Kidney epithelial cell (primary cell): ENCODE results near the gene CNTNAP2. TPM values are rescaled to one million over a fixed set of nuclear protein-coding genes. Genes with fewer than 3 reads are reported as not detected.
A peak's percentile ranks its signal among the peaks of the same experiment; 100 is the strongest.

Experiments used
- DNase-seq: peaks from one replicate; pipeline ENCODE4 v3.0.0-alpha.2; 2010; ENCODE audit warnings: low read depth
- H3K27me3 ChIP-seq: 2 replicates; pipeline ENCODE4 v1.6.0; 2011; ENCODE audit warnings: low read length; ENCODE audit not compliant: control insufficient read depth, insufficient read depth
- H3K36me3 ChIP-seq: 2 replicates; pipeline ENCODE4 v1.5.1; 2011; ENCODE audit warnings: low read length; ENCODE audit not compliant: control insufficient read depth, insufficient read depth
- H3K4me3 ChIP-seq: 2 replicates; pipeline ENCODE4 v1.5.1; 2011; ENCODE audit warnings: low read depth, mild to moderate bottlenecking, control low read depth, low read length
- total RNA-seq: library from RNA; depleted of rRNA; stranded (reverse); fragments of >200 nt; gene quantifications from 2 replicates; pipeline ENCODE4 v1.2.3, GENCODE V29; 2015
- TF ChIP-seq, protein P1 (sequence below): IDR thresholded peaks from 2 replicates; pipeline ENCODE4 v1.5.1; 2011; ENCODE audit warnings: mild to moderate bottlenecking, moderate library complexity, low read length, control low read depth, inconsistent platforms; ENCODE audit not compliant: insufficient read depth, poor library complexity, severe bottlenecking

Gene CNTNAP2
- total RNA-seq, 1 donor from 2014 or later, result 14.0 TPM

- Histone ChIP-seq H3K36me3 (no peaks in the 10 kb centered on the region), H3K4me3 (no peak overlapping the region)
- TF ChIP-seq, protein P1, sequence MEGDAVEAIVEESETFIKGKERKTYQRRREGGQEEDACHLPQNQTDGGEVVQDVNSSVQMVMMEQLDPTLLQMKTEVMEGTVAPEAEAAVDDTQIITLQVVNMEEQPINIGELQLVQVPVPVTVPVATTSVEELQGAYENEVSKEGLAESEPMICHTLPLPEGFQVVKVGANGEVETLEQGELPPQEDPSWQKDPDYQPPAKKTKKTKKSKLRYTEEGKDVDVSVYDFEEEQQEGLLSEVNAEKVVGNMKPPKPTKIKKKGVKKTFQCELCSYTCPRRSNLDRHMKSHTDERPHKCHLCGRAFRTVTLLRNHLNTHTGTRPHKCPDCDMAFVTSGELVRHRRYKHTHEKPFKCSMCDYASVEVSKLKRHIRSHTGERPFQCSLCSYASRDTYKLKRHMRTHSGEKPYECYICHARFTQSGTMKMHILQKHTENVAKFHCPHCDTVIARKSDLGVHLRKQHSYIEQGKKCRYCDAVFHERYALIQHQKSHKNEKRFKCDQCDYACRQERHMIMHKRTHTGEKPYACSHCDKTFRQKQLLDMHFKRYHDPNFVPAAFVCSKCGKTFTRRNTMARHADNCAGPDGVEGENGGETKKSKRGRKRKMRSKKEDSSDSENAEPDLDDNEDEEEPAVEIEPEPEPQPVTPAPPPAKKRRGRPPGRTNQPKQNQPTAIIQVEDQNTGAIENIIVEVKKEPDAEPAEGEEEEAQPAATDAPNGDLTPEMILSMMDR, result no peak
Observed at GRCh38 chr7:146728141-146728540, 611.5 kb downstream of the CNTNAP2 start.

DNA sequence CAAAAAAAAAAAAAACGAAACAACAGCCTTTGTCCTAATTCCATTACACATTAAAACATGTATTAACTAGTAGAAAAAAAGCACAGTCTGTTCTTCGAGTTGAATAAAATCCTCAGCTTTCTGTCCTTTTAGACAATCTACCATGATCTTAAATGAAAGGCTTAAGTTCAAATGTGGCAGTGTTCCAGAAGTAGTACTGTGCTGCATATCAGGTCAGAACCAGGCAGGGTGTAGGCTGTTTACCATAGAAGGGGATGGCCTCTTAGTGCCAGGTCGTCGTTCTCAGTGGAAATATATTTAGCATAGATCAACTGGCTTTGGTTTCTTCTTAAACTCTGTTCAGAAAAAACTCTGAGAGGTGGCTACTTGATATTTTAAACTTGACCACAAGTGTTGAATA lies 612.0 kb downstream of the CNTNAP2 start:
- DNase-seq, result no peak
- Histone ChIP-seq H3K27me3 (no peaks in the 10 kb centered on the region), H3K4me3 (no peak overlapping the region)

More at GRCh38 chr7:146728141-146728540, 611.5 kb downstream of the CNTNAP2 start:
- no peak for DNase-seq
- no peaks in the 10 kb centered on the region for H3K27me3 ChIP-seq

GRCh38 chr7:146731185-146731584 lies 614.6 kb downstream of the CNTNAP2 start:
- Histone ChIP-seq H3K27me3 (no peaks in the 10 kb centered on the region), H3K4me3 (no peak overlapping the region), H3K36me3 (no peaks in the 10 kb centered on the region)
- no peak for DNase-seq
- TF ChIP-seq, protein P1, result no peak

More for the DNA sequence above, 612.0 kb downstream of the CNTNAP2 start:
- H3K36me3 ChIP-seq, result no peaks in the 10 kb centered on the region
- TF ChIP-seq, protein P1, result no peak

GRCh38 chr7:146735992-146736391 lies 619.4 kb downstream of the CNTNAP2 start:
- no peak for DNase-seq
- no peaks in the 10 kb centered on the region for H3K36me3 ChIP-seq
- TF ChIP-seq, protein P1, result no peak
- no peaks in the 10 kb centered on the region for H3K27me3 ChIP-seq
- H3K4me3 ChIP-seq, result no peak overlapping the region

- DNase-seq, result no peak
- TF ChIP-seq, protein P1, result peak; percentile 23
- Histone ChIP-seq H3K36me3 (no peaks in the 10 kb centered on the region), H3K4me3 (no peak overlapping the region), H3K27me3 (no peaks in the 10 kb centered on the region)
Observed at GRCh38 chr7:146736446-146737190, 620.0 kb downstream of the CNTNAP2 start.

DNA sequence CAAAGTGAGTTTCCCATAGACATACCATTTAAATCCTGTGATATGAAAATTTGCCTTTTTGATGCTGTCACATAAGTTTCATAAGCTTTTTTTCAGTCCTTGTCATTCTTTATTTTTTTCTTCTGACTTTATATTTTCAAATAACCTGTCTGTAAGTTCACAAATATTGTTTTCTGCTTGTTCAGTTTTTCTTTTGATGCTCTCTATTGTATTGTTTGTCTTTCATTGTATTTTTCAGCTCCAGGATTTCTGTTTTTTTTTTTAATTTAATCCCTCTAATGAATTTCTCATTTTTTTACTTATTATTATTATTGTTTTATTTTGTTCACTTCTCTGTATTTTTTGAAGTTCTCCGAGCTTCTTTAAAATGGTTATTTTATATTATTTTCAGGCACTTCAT lies 623.4 kb downstream of the CNTNAP2 start:
- TF ChIP-seq, protein P1, result no peak
- Histone ChIP-seq H3K36me3 (no peaks in the 10 kb centered on the region), H3K27me3 (no peaks in the 10 kb centered on the region), H3K4me3 (no peak overlapping the region)
- DNase-seq, result no peak
